SK-N-SH treated with all-trans-retinoic acid at 6 μM for 48 hours (cell line): ENCODE measurements around the gene YJEFN3.

Experiments
- ATAC-seq: fragments of 200-7000 bp; cut with Tn5 transposase; 3 replicates; pipeline ENCODE4 v1.9.1; 2020; ENCODE audit warnings: mild to moderate bottlenecking, moderate library complexity
- ARNTL ChIP-seq: fragments of 450-650 bp; formaldehyde crosslinking; IDR thresholded peaks from 2 replicates; pipeline ENCODE4 v1.5.0; 2020; ENCODE audit warnings: low read depth, mild to moderate bottlenecking, moderate library complexity, borderline replicate concordance
- BACH2 ChIP-seq: fragments of 250-450 bp; sonication (Bioruptor Pico); IDR thresholded peaks from 2 replicates; pipeline ENCODE4 v1.9.0; 2021; ENCODE audit warnings: mild to moderate bottlenecking, borderline replicate concordance
- CREB5 ChIP-seq: fragments of 250-450 bp; sonication (Bioruptor Pico); IDR thresholded peaks from 2 replicates; pipeline ENCODE4 v1.5.1; 2020; ENCODE audit warnings: low read depth, mild to moderate bottlenecking, moderate library complexity
- CSDC2 ChIP-seq: fragments of 250-450 bp; sonication (Bioruptor Pico); IDR thresholded peaks from 2 replicates; pipeline ENCODE4 v1.5.0; 2020; ENCODE audit warnings: mild to moderate bottlenecking, moderate library complexity
- ESRRG ChIP-seq: fragments of 250-450 bp; sonication (Bioruptor Pico); IDR thresholded peaks from 2 replicates; pipeline ENCODE4 v1.6.1; 2021; ENCODE audit warnings: mild to moderate bottlenecking
- GLIS3 ChIP-seq: fragments of 250-450 bp; sonication (Bioruptor Pico); IDR thresholded peaks from 2 replicates; pipeline ENCODE4 v1.5.0; 2020; ENCODE audit warnings: mild to moderate bottlenecking, moderate library complexity
- ISL1 ChIP-seq: fragments of 250-450 bp; sonication (Bioruptor Pico); IDR thresholded peaks from 2 replicates; pipeline ENCODE4 v2.1.2; 2022; ENCODE audit warnings: mild to moderate bottlenecking, moderate library complexity
- OSR1 ChIP-seq: fragments of 250-450 bp; sonication (Bioruptor Pico); IDR thresholded peaks from 2 replicates; pipeline ENCODE4 v1.8.0; 2022; ENCODE audit warnings: moderate library complexity, mild to moderate bottlenecking, inconsistent platforms
- PATZ1 ChIP-seq: fragments of 250-450 bp; sonication (Bioruptor Pico); IDR thresholded peaks from 2 replicates; pipeline ENCODE4 v1.8.0; 2020; ENCODE audit warnings: mild to moderate bottlenecking, moderate library complexity, borderline replicate concordance
- POU6F1 ChIP-seq: fragments of 250-450 bp; sonication (Bioruptor Pico); IDR thresholded peaks from 2 replicates; pipeline ENCODE4 v1.8.0; 2021; ENCODE audit warnings: low read depth, mild to moderate bottlenecking, moderate library complexity, borderline replicate concordance
- PPARA ChIP-seq: fragments of 250-450 bp; sonication (Bioruptor Pico); IDR thresholded peaks from 2 replicates; pipeline ENCODE4 v1.5.0; 2020; ENCODE audit warnings: mild to moderate bottlenecking, borderline replicate concordance
- RARB ChIP-seq: fragments of 250-450 bp; sonication (Bioruptor Pico); IDR thresholded peaks from 2 replicates; pipeline ENCODE4 v1.8.0; 2021; ENCODE audit warnings: mild to moderate bottlenecking, moderate library complexity
- TCF4 ChIP-seq: fragments of 250-450 bp; sonication (Bioruptor Pico); IDR thresholded peaks from 2 replicates; pipeline ENCODE4 v1.8.0; 2021; ENCODE audit warnings: mild to moderate bottlenecking, moderate library complexity, borderline replicate concordance
- TOX ChIP-seq: fragments of 250-450 bp; sonication (Bioruptor Pico); IDR thresholded peaks from 2 replicates; pipeline ENCODE4 v1.8.0; 2021; ENCODE audit warnings: mild to moderate bottlenecking, moderate library complexity, borderline replicate concordance
- TSHZ2 ChIP-seq: fragments of 250-450 bp; sonication (Bioruptor Pico); IDR thresholded peaks from 2 replicates; pipeline ENCODE4 v1.5.0; 2020; ENCODE audit warnings: mild to moderate bottlenecking, moderate library complexity
- ZC3H10 ChIP-seq: fragments of 250-450 bp; sonication (Bioruptor Pico); IDR thresholded peaks from 2 replicates; pipeline ENCODE4 v1.5.1; 2021; ENCODE audit warnings: mild to moderate bottlenecking, moderate library complexity
- ZFP3 ChIP-seq: fragments of 250-450 bp; sonication (Bioruptor Pico); IDR thresholded peaks from 2 replicates; pipeline ENCODE4 v1.5.0; 2020; ENCODE audit warnings: mild to moderate bottlenecking, moderate library complexity
- ZFP30 ChIP-seq: fragments of 450-650 bp; formaldehyde crosslinking; IDR thresholded peaks from 2 replicates; pipeline ENCODE4 v1.5.0; 2022; ENCODE audit warnings: mild to moderate bottlenecking, moderate library complexity
- ZNF565 ChIP-seq: fragments of 450-650 bp; formaldehyde crosslinking; conservative IDR thresholded peaks from 2 replicates; pipeline ENCODE4 v1.5.0; 2020; ENCODE audit warnings: low read depth, mild to moderate bottlenecking, moderate library complexity
- ZNF8 ChIP-seq: fragments of 450-650 bp; formaldehyde crosslinking; IDR thresholded peaks from 2 replicates; pipeline ENCODE4 v1.5.0; 2020; ENCODE audit warnings: mild to moderate bottlenecking, moderate library complexity

YJEFN3 gene

GRCh38 chr19:19527674-19528625, 761 bp upstream of the YJEFN3 start:
- no peak for TF ChIP-seq ISL1 (CRISPR knock-in tag)
- no peak for TF ChIP-seq BACH2 (CRISPR knock-in tag)
- no peak for TF ChIP-seq ZC3H10
- no peak for TF ChIP-seq CSDC2
- TF ChIP-seq TOX = no peak
- no peak for TF ChIP-seq ZNF565 (CRISPR knock-in tag)

GRCh38 chr19:19529783-19530422, 1.2 kb downstream of the YJEFN3 start:
- ATAC-seq = peak; percentile 1; the same call in 1 of the 3 replicates

More at GRCh38 chr19:19527674-19528625, 761 bp upstream of the YJEFN3 start:
- no peak for ATAC-seq

GRCh38 chr19:19530423-19530804, 1.7 kb downstream of the YJEFN3 start:
- no peak; the same call in 2 of the 3 replicates for ATAC-seq

More at GRCh38 chr19:19529783-19530422, 1.2 kb downstream of the YJEFN3 start:
- TF ChIP-seq ZFP3 (CRISPR knock-in tag) = 0 out of 2 replicates have a peak, but pooled peaks have one; percentile 17
- no peak for TF ChIP-seq OSR1 (CRISPR knock-in tag)

GRCh38 chr19:19530889-19531288, 2.2 kb downstream of the YJEFN3 start:
- no peak for ATAC-seq
- TF ChIP-seq CSDC2 (no peak), ZNF565 (CRISPR knock-in tag) (no peak), ESRRG (CRISPR knock-in tag) (no peak), ZNF8 (no peak), ISL1 (CRISPR knock-in tag) (no peak)

More at GRCh38 chr19:19530423-19530804, 1.7 kb downstream of the YJEFN3 start:
- TF ChIP-seq RARB (CRISPR knock-in tag) (no peak), CREB5 (CRISPR knock-in tag) (no peak)

GRCh38 chr19:19531951-19532805, 3.5 kb downstream of the YJEFN3 start:
- peak; percentile 77 for ATAC-seq
- TF ChIP-seq TSHZ2 (CRISPR knock-in tag) = no peak
- TF ChIP-seq ARNTL (CRISPR knock-in tag) = no peak
- no peak for TF ChIP-seq PPARA (CRISPR knock-in tag)
- TF ChIP-seq PATZ1 (CRISPR knock-in tag) = no peak
- TF ChIP-seq TCF4 (CRISPR knock-in tag) = no peak
- no peak for TF ChIP-seq ZFP3 (CRISPR knock-in tag)
- no peak for TF ChIP-seq ZNF565 (CRISPR knock-in tag)
- no peak for TF ChIP-seq ZFP30 (CRISPR knock-in tag)
- no peak for TF ChIP-seq GLIS3
- no peak for TF ChIP-seq CREB5 (CRISPR knock-in tag)
- no peak for TF ChIP-seq ESRRG (CRISPR knock-in tag)
- TF ChIP-seq BACH2 (CRISPR knock-in tag) = no peak
- TF ChIP-seq POU6F1 (CRISPR knock-in tag) = no peak
- no peak for TF ChIP-seq ZNF8
- no peak for TF ChIP-seq ZC3H10
- TF ChIP-seq RARB (CRISPR knock-in tag) = no peak
- TF ChIP-seq CSDC2 = no peak
- no peak for TF ChIP-seq OSR1 (CRISPR knock-in tag)
